Skeletal muscle tissue (tissue), 4 donors: ENCODE results near the gene RGS4. TPM values are rescaled to one million over a fixed set of nuclear protein-coding genes. Genes with fewer than 3 reads are reported as not detected.

Source experiments
- H3K27ac ChIP-seq: one replicate; pipeline ENCODE4 v1.7.0; 2013; ENCODE audit warnings: mild to moderate bottlenecking, low read depth, low read length, inconsistent platforms
- H3K27me3 ChIP-seq, 3 donors: one replicate each; pipeline ENCODE4 v1.7.0; 2013; ENCODE audit warnings: low read length in 3 of 3; ENCODE audit not compliant: control insufficient read depth in 3 of 3, insufficient read depth in 3 of 3
- H3K36me3 ChIP-seq, 3 donors: one replicate each; pipeline ENCODE4 v1.7.0; 2013; ENCODE audit warnings: low read length in 3 of 3; ENCODE audit not compliant: control insufficient read depth in 3 of 3, insufficient read depth in 3 of 3
- H3K4me1 ChIP-seq, 3 donors: one replicate each; pipeline ENCODE4 v1.7.0; 2013; ENCODE audit warnings: low read length in 3 of 3, mild to moderate bottlenecking in 3 of 3; ENCODE audit not compliant: control insufficient read depth in 3 of 3, insufficient read depth in 3 of 3
- H3K4me3 ChIP-seq, 3 donors: one replicate each; pipeline ENCODE4 v1.7.0; 2013; ENCODE audit warnings: low read length in 3 of 3
- H3K9ac ChIP-seq, 3 donors: one replicate each; pipeline ENCODE4 v1.7.0; 2013; ENCODE audit warnings: low read length in 3 of 3, mild to moderate bottlenecking in 3 of 3, moderate library complexity in 2 of 3, low read depth in 1 of 3
- H3K9me3 ChIP-seq, 3 donors: one replicate each; pipeline ENCODE4 v1.7.0; 2013; ENCODE audit warnings: low read length in 3 of 3; ENCODE audit not compliant: control insufficient read depth in 3 of 3
- total RNA-seq: library from RNA; depleted of rRNA; stranded (reverse); fragments of >200 nt; gene quantifications from one replicate; pipeline ENCODE4 v1.2.3, GENCODE V29; 2014
- donor health status: Osteomylitis.

Gene RGS4
- total RNA-seq, 1 donor from 2014 or later: 3.7 TPM

- Histone ChIP-seq H3K9me3 (no peaks in the 10 kb centered on the region), H3K9ac (no peak overlapping the region), H3K4me1 (peaks cover 0 to 6% (median 4%) of the 10 kb centered on the region in 3 donors), H3K36me3 (no peaks in the 10 kb centered on the region), H3K4me3 (no peak overlapping the region), H3K27me3 (peaks cover 0 to 3% (median 0%) of the 10 kb centered on the region in 3 donors), H3K27ac (no peak overlapping the region)
These were observed 3.0 kb upstream of the RGS4 start for GRCh38 chr1:163066168-163066567.

- no peaks in the 10 kb centered on the region for H3K9me3 ChIP-seq
- H3K36me3 ChIP-seq: no peaks in the 10 kb centered on the region
- H3K4me1 ChIP-seq: peaks cover 0 to 6% (median 4%) of the 10 kb centered on the region in 3 donors
- H3K27me3 ChIP-seq: peaks cover 0 to 6% (median 0%) of the 10 kb centered on the region in 3 donors
- no peak overlapping the region for H3K9ac ChIP-seq
- no peak overlapping the region for H3K27ac ChIP-seq
- no peak overlapping the region for H3K4me3 ChIP-seq
These were observed 2.5 kb upstream of the RGS4 start for GRCh38 chr1:163066686-163067085.

DNA sequence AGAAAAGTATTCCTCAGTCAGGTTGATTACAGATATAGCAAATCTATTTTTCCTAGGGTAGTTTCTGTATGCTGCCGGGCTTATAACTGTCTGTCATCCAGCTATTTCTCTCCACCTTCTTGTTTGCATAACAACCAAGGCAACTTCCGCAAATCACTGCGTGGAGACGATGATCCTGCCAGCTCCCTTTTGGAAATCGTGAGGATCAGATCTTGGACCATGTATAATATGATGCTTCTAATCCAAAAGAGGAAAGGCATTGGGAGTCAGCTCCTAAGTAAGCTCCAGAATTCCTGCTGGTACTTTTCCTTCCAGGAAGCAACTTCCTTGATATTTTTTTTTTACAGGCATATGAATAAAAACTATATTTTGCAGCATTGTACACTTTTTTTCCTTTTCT is 445 bp upstream of the RGS4 start:
- Histone ChIP-seq H3K9ac (no peak overlapping the region), H3K4me3 (peak overlapping the region in 2 of 3 donors; percentile 11 to 30)

DNA sequence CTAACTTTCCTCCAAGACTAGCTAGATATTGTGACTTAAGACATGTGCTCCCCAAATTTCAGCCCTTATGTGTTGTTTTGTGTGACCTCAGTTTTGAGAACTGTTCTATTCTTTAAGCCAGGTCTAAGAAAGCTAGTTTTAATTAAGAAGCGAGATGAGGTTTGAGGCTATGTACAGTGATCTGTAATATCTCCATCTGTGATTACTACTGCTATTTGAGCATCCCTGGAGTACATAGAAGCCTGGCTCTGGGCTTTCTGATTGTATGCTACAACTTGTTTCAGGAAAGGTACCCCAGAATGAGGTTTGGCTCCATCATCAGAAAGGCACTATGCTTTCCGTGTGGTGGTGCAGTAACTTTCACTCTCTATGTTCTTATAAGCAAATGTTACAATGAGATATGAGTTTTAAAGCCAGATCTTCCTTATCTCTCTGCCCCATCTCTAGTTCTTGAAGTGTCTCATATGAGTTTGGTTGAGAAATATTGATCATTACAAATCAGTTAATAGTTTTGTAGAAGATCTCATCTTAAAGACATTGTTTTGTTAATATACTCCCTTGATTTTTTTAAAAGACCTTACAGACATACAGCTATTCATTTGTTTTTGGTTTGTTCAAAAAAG is 605 bp downstream of the RGS4 start:
- no peaks in the 10 kb centered on the region for H3K9me3 ChIP-seq
- H3K4me3 ChIP-seq: peak overlapping the region; percentile 0 to 46 (median 11)
- no peaks in the 10 kb centered on the region for H3K36me3 ChIP-seq
- peaks cover 0 to 8% (median 4%) of the 10 kb centered on the region in 3 donors for H3K4me1 ChIP-seq
- peak overlapping the region in 1 of 3 donors; percentile 27 for H3K9ac ChIP-seq
- H3K27me3 ChIP-seq: peaks cover 0 to 6% (median 0%) of the 10 kb centered on the region in 3 donors
- no peak overlapping the region for H3K27ac ChIP-seq

More for the DNA sequence above, 445 bp upstream of the RGS4 start:
- Histone ChIP-seq H3K36me3 (no peaks in the 10 kb centered on the region), H3K9me3 (no peaks in the 10 kb centered on the region), H3K4me1 (peaks cover 0 to 8% (median 4%) of the 10 kb centered on the region in 3 donors), H3K27ac (no peak overlapping the region), H3K27me3 (peaks cover 0 to 6% (median 0%) of the 10 kb centered on the region in 3 donors)

DNA sequence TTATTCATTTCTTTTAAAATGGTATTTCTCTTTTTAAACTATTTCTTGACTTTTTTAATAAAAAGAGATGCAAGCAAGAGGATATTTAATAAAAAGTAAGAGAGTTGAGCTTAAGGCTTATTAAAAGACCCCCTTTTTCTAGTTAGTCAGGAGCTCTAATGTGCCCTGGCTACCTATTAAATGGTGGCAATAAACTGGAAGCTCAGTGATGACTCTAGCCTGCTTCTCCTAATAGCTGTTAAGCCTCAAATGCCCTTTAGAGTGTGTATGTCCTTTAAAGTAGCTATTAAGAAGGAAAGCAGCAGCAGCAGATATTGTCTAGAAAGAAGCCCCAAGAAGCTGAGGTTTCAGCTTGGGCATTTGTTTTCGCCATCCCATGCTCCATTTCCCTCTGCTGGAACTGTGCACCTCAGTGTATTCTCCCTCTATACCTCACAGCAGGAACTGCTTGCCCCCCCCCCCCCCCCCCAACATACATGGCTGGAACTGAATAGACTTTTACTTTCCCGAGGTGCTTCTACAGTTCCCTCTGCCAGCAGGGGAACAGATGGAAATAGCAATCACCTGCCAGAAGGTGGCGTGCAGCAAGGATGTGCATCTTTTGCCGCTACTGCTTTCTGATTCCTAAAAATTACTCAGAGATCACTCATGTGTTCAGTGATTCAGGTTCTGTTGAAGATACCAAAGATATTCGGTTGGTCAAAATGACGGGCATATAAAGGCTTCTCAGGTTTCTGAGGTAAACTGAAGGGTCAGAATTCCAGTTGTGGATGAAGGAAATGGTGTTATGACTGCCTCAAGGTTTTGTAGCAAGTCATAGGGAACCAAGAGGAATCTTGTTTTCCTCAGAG is 2.5 kb downstream of the RGS4 start:
- H3K4me3 ChIP-seq: no peak overlapping the region

GRCh38 chr1:163072658-163073057 is 3.5 kb downstream of the RGS4 start:
- Histone ChIP-seq H3K9ac (no peak overlapping the region), H3K4me1 (peaks cover 0 to 8% (median 4%) of the 10 kb centered on the region in 3 donors), H3K4me3 (no peak overlapping the region), H3K27ac (no peak overlapping the region), H3K36me3 (no peaks in the 10 kb centered on the region), H3K27me3 (peaks cover 0 to 6% (median 0%) of the 10 kb centered on the region in 3 donors), H3K9me3 (no peaks in the 10 kb centered on the region)

More for the DNA sequence above, 2.5 kb downstream of the RGS4 start:
- Histone ChIP-seq H3K4me1 (peaks cover 0 to 8% (median 4%) of the 10 kb centered on the region in 3 donors), H3K27me3 (peaks cover 0 to 6% (median 0%) of the 10 kb centered on the region in 3 donors), H3K9ac (peak overlapping the region in 1 of 3 donors; percentile 20), H3K36me3 (no peaks in the 10 kb centered on the region), H3K27ac (no peak overlapping the region), H3K9me3 (no peaks in the 10 kb centered on the region)

GRCh38 chr1:163074004-163074403 is 4.8 kb downstream of the RGS4 start:
- no peak overlapping the region for H3K27ac ChIP-seq
- H3K27me3 ChIP-seq: peaks cover 0 to 6% (median 0%) of the 10 kb centered on the region in 3 donors
- H3K9me3 ChIP-seq: no peaks in the 10 kb centered on the region
- peaks cover 0 to 6% (median 4%) of the 10 kb centered on the region in 3 donors for H3K4me1 ChIP-seq
- H3K4me3 ChIP-seq: no peak overlapping the region
- no peaks in the 10 kb centered on the region for H3K36me3 ChIP-seq
- H3K9ac ChIP-seq: no peak overlapping the region

DNA sequence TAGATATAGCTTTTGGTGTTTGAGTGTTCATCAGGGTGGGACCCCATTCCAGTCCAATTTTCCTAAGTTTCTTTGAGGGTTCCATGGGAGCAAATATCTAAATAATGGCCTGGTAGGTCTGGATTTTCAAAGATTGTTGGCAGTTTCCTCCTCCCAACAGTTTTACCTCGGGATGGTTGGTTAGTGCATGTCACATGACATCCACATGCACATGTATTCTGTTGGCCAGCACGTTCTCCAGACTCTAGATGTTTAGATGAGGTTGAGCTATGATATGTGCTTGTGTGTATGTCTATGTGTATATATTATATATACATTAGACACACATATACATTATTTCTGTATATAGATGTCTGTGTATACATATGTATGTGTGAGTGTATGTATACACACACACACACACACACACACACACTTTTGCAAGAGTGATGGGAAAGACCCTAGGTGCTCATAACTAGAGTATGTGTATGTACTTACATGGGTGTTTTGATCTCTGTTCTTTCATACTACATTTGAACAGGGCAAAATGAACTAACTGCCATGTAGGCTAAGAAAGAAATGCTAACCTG is 5.6 kb downstream of the RGS4 start:
- H3K27me3 ChIP-seq: peaks cover 0 to 4% (median 0%) of the 10 kb centered on the region in 3 donors
- no peaks in the 10 kb centered on the region for H3K36me3 ChIP-seq
- H3K9me3 ChIP-seq: no peaks in the 10 kb centered on the region
- peaks cover 0 to 3% (median 0%) of the 10 kb centered on the region in 3 donors for H3K4me1 ChIP-seq
- H3K27ac ChIP-seq: no peak overlapping the region
- no peak overlapping the region for H3K4me3 ChIP-seq
- no peak overlapping the region for H3K9ac ChIP-seq

DNA sequence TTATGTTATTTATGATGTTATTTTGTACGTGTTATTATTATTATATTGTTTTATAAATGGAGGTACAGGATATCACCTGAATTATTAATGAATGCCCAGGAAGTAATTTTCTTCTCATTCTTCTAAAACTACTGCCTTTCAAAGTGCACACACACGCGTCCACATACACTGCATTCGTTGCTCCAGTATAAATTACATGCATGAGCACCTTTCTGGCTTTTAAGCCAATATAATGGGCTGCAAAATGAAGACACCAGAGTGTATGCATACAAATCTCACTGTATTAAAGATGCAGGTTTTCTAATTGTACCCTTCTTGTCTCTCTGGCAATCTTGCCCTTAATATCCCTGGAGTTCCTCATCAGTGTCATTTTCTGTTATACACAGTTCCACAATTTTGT is 6.9 kb downstream of the RGS4 start:
- H3K4me1 ChIP-seq: peaks cover 0 to 2% (median 0%) of the 10 kb centered on the region in 3 donors
- H3K9ac ChIP-seq: no peak overlapping the region
- H3K36me3 ChIP-seq: no peaks in the 10 kb centered on the region
- peaks cover 0 to 3% (median 0%) of the 10 kb centered on the region in 3 donors for H3K27me3 ChIP-seq
- H3K9me3 ChIP-seq: no peaks in the 10 kb centered on the region
- H3K27ac ChIP-seq: no peak overlapping the region
- no peak overlapping the region for H3K4me3 ChIP-seq
